Kidney epithelial cell (primary cell): ENCODE results near the gene NACC2. TPM values are rescaled to one million over a fixed set of nuclear protein-coding genes. Genes with fewer than 3 reads are reported as not detected.

Experiments
- DNase-seq: peaks from one replicate; pipeline ENCODE4 v3.0.0-alpha.2; 2010; ENCODE audit warnings: low read depth
- H3K27me3 ChIP-seq: 2 replicates; pipeline ENCODE4 v1.6.0; 2011; ENCODE audit warnings: low read length; ENCODE audit not compliant: control insufficient read depth, insufficient read depth
- H3K36me3 ChIP-seq: 2 replicates; pipeline ENCODE4 v1.5.1; 2011; ENCODE audit warnings: low read length; ENCODE audit not compliant: control insufficient read depth, insufficient read depth
- H3K4me3 ChIP-seq: 2 replicates; pipeline ENCODE4 v1.5.1; 2011; ENCODE audit warnings: low read depth, mild to moderate bottlenecking, control low read depth, low read length
- total RNA-seq: library from RNA; depleted of rRNA; stranded (reverse); fragments of >200 nt; gene quantifications from 2 replicates; pipeline ENCODE4 v1.2.3, GENCODE V29; 2015
- TF ChIP-seq, protein P1 (sequence below): IDR thresholded peaks from 2 replicates; pipeline ENCODE4 v1.5.1; 2011; ENCODE audit warnings: mild to moderate bottlenecking, moderate library complexity, low read length, control low read depth, inconsistent platforms; ENCODE audit not compliant: insufficient read depth, poor library complexity, severe bottlenecking

The NACC2 gene
- total RNA-seq, 1 donor from 2014 or later, result 26.0 TPM

DNA sequence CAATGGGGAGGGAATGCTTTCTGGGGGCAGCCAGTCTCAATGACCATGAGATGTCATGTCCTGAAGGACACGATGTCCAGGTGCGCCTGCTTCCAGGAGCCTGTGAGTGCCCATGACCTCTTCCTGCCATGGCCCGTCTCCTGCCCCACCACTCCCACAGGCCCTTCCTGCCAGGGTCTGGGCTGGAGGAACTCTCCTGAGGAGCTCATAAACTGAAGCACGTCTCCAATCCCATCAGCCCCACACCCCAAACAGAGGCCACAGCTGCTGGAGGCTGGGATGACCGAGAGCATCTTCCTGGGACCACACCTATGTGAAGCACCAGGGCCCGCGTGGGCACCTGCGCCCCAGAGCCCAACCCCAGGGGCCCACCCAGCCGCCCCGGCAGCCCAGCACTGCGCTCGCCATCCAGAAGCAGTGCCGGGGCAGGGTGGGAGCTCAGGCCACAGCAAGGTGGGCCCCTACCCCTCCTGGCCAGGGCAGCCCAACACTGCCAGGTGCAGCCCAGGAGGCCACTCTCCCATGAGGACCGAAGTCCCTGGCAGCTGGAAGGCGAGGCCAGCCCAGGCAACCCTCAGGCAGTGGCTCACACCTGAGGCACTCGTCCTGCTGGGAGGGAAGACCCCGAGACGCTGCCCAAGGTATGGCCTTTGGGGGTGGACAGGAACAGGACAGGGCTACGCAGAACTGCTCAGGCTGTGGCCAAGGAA lies 80.0 kb downstream of the NACC2 start:
- Histone ChIP-seq H3K4me3 (no peak overlapping the region), H3K36me3 (peaks cover 1% of the 10 kb centered on the region), H3K27me3 (no peaks in the 10 kb centered on the region)
- DNase-seq, result no peak
- TF ChIP-seq, protein P1, sequence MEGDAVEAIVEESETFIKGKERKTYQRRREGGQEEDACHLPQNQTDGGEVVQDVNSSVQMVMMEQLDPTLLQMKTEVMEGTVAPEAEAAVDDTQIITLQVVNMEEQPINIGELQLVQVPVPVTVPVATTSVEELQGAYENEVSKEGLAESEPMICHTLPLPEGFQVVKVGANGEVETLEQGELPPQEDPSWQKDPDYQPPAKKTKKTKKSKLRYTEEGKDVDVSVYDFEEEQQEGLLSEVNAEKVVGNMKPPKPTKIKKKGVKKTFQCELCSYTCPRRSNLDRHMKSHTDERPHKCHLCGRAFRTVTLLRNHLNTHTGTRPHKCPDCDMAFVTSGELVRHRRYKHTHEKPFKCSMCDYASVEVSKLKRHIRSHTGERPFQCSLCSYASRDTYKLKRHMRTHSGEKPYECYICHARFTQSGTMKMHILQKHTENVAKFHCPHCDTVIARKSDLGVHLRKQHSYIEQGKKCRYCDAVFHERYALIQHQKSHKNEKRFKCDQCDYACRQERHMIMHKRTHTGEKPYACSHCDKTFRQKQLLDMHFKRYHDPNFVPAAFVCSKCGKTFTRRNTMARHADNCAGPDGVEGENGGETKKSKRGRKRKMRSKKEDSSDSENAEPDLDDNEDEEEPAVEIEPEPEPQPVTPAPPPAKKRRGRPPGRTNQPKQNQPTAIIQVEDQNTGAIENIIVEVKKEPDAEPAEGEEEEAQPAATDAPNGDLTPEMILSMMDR, result no peak

DNA sequence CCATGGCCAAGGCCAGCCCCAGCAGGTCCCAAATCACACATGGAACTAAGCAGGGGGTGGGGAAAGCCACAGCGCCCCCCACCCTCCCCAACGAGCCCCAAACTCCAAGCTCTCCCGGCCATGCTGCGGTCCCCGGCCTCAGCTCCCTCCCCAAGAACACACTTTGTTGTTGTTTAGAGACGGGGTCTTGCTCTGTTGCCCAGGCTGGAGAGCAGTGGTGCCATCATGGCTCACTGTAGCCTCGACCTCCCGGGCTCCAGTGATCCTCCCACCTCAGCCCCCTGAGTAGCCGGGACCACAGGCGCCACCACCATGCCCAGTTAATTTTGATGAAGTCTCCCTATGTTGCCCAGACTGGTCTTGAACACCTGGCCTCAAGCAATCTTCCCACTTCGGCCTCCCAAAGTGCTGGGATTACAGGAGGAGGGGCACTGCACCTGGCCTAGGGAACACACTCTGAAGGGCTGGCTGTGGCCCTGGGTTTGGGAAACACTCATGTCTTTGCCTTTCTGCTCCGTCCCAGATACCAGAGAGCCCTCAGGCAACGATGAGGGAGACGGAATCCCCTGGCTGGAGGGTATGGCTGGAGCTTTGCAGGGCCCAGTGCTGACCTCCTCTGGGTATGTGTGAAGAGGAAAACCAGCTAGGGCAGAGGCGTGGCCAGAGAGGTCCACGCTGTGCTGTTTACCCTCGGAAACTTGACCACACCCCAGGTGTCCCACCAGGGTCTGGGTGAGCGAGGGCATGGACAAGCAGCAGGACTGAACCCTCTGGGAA lies 80.8 kb downstream of the NACC2 start:
- no peaks in the 10 kb centered on the region for H3K27me3 ChIP-seq
- H3K36me3 ChIP-seq, result peaks cover 1% of the 10 kb centered on the region
- no peak overlapping the region for H3K4me3 ChIP-seq
- DNase-seq, result no peak
- TF ChIP-seq, protein P1, result no peak

GRCh38 chr9:136013524-136014034 lies 81.5 kb downstream of the NACC2 start:
- no peaks in the 10 kb centered on the region for H3K27me3 ChIP-seq
- no peak for DNase-seq
- TF ChIP-seq, protein P1, result no peak
- H3K4me3 ChIP-seq, result no peak overlapping the region
- H3K36me3 ChIP-seq, result peaks cover 1% of the 10 kb centered on the region

DNA sequence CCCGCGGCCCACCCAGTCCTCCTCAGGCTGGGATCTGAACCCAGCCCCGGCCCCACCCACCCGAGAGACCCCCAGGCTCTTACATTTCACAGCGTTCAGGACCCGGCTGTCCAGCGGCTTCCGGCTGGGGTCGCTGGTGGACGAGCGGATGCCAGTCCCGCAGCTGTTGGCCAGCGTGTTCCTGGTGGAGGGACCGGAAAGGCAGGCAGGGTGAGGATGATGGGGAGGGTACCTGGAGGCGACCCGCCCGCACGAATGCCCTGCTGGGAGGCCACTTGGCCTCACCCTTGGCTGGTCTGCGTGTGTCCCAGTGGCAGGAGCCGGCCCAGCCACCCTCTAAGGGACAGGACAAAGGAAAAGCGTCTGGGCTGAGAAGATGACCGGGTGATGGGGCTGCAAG lies 82.0 kb downstream of the NACC2 start:
- Histone ChIP-seq H3K36me3 (peaks cover 1% of the 10 kb centered on the region), H3K4me3 (no peak overlapping the region), H3K27me3 (no peaks in the 10 kb centered on the region)
- no peak for DNase-seq
- TF ChIP-seq, protein P1, result no peak

DNA sequence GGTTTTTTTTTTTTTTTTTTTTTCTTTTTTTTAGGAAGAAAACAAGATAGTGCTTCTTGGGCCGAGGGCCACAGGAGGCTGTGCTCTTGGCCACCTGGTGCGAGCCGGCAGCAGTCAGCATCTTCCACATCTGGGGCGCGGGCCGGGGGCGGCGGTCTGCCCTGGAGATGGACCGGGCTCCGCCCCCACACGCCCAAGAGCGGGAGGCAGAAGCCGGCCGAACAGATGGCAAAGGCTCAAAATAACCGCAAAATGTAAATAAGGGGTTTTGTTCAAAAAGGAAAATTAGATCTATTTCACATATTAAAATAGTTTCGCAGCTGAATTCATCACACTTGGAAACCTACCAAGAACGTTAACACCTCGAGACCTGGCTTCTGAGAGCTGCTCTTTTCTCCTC lies 82.4 kb downstream of the NACC2 start:
- TF ChIP-seq, protein P1, result no peak
- Histone ChIP-seq H3K4me3 (no peak overlapping the region), H3K36me3 (peaks cover 1% of the 10 kb centered on the region), H3K27me3 (no peaks in the 10 kb centered on the region)
- DNase-seq, result no peak
